K562 (cell line): Measurements from ENCODE around the gene FERMT1. TPM values are rescaled to one million over a fixed set of nuclear protein-coding genes. Genes with fewer than 3 reads are reported as not detected.

Experiments
- ATAC-seq: fragments of 200-7000 bp; cut with Tn5 transposase; 3 replicates; pipeline ENCODE4 v1.9.1; 2020; ENCODE audit warnings: moderate library complexity
- BruUV-seq: library from RNA; stranded (reverse); fragments of 400-500 nt; replicated peaks from 2 replicates; lab custom pipeline; 2021; lab: Mats Ljungman, UMichigan
- CTCF ChIA-PET: fragments of 300-600 bp; formaldehyde crosslinking; extraction: SDS; loops from one replicate; lab custom pipeline; 2021; ENCODE audit warnings: low intra/inter-chr PET ratio; lab: Yijun Ruan, JAX
- POLR2A ChIA-PET: fragments of 300-600, 350-650 bp; sonication (Branson Sonifier 250); formaldehyde crosslinking; extraction: SDS; loops from one replicate; lab custom pipeline; 2021; ENCODE audit warnings: antibody characterized with exemption, inconsistent platforms; lab: Yijun Ruan, JAX
- DNase-seq, 4 experiments: peaks; one replicate each; pipeline versions ENCODE4 v3.0.0 to v3.0.0-alpha.2; 2011 to 2018; ENCODE audit warnings: low spot score in 3 of 4, mixed read lengths in 3 of 4; ENCODE audit errors: extremely low read depth in 1 of 4
- FAIRE-seq: peaks from 2 replicates; lab custom pipeline; 2011; peaks lifted over from hg19 to GRCh38; lab: Jason Lieb, UNC
- H2AFZ ChIP-seq: 2 replicates; pipeline ENCODE4 v1.6.0; 2011; ENCODE audit warnings: low read depth, low read length, control low read depth, inconsistent platforms
- H3K27ac ChIP-seq: fragments of 200-600 bp; 3 replicates; pipeline ENCODE4 v1.8.0; 2011; ENCODE audit warnings: low read depth, mild to moderate bottlenecking, control low read depth, inconsistent platforms, low read length, moderate library complexity, mixed read lengths; ENCODE audit errors: extremely low read depth
- H3K27me3 ChIP-seq, 2 experiments: fragments of 300-600 bp in 1 of 2; 2 replicates in 1 of 2; 3 replicates in 1 of 2; pipeline versions ENCODE4 v1.6.0 to v1.8.0; 2011; ENCODE audit warnings: inconsistent platforms in 2 of 2, low read length in 2 of 2, mild to moderate bottlenecking in 1 of 2, mixed read lengths in 1 of 2, moderate library complexity in 1 of 2; ENCODE audit not compliant: control insufficient read depth in 2 of 2, insufficient read depth in 2 of 2
- H3K36me3 ChIP-seq: fragments of 300-600 bp; 3 replicates; pipeline ENCODE4 v1.8.0; 2011; ENCODE audit warnings: mild to moderate bottlenecking, low read length, inconsistent platforms; ENCODE audit not compliant: control insufficient read depth, insufficient read depth
- H3K4me1 ChIP-seq, 2 experiments: fragments of 200-600 bp in 1 of 2; replicated peaks in 1 of 2; 2 replicates in 1 of 2; 3 replicates in 1 of 2; pipeline versions ENCODE4 v1.5.1 to v1.8.0; 2011; ENCODE audit warnings: inconsistent platforms in 2 of 2, low read length in 2 of 2, mild to moderate bottlenecking in 1 of 2, mixed read lengths in 1 of 2, moderate library complexity in 1 of 2; ENCODE audit not compliant: control insufficient read depth in 2 of 2, insufficient read depth in 2 of 2
- H3K4me2 ChIP-seq: 2 replicates; pipeline ENCODE4 v1.6.1; 2011; ENCODE audit warnings: low read length, control low read depth, inconsistent platforms, mixed read lengths; ENCODE audit not compliant: insufficient read depth
- H3K4me3 ChIP-seq: fragments of 200-600 bp; sonication (generic), shearing (Covaris generic); 2 replicates; pipeline ENCODE4 v1.5.1; 2016; ENCODE audit warnings: control low read depth, inconsistent platforms
- H3K79me2 ChIP-seq: fragments of 200-600 bp; 3 replicates; pipeline ENCODE4 v1.8.0; 2011; ENCODE audit warnings: low read length, inconsistent platforms; ENCODE audit not compliant: control insufficient read depth, insufficient read depth
- H3K9ac ChIP-seq, 2 experiments: 2 replicates each; pipeline versions ENCODE4 v1.6.0 to v1.6.1; 2011; ENCODE audit warnings: low read depth in 2 of 2, low read length in 2 of 2, control low read depth in 1 of 2, inconsistent platforms in 1 of 2, mild to moderate bottlenecking in 1 of 2, mixed read lengths in 1 of 2; ENCODE audit not compliant: insufficient read depth in 1 of 2
- H3K9me1 ChIP-seq: one replicate; pipeline ENCODE4 v1.6.0; 2011; ENCODE audit warnings: inconsistent platforms, mild to moderate bottlenecking, low read length, moderate library complexity; ENCODE audit not compliant: control insufficient read depth, insufficient read depth
- H3K9me3 ChIP-seq: replicated peaks from 2 replicates; pipeline ENCODE4 v1.5.1; 2011; ENCODE audit warnings: low read depth, low read length, inconsistent platforms; ENCODE audit not compliant: control insufficient read depth, insufficient read depth
- H4K20me1 ChIP-seq: replicated peaks from 2 replicates; pipeline ENCODE4 v1.6.1; 2011; ENCODE audit warnings: low read length, inconsistent platforms, mixed read lengths; ENCODE audit not compliant: control insufficient read depth, insufficient read depth
- CCAR2 ChIP-seq: fragments of 200-400 bp; formaldehyde crosslinking; IDR thresholded peaks from 2 replicates; pipeline ENCODE4 v1.6.1; 2017; ENCODE audit warnings: mild to moderate bottlenecking, low read depth, low read length
- HDAC3 ChIP-seq: fragments of 450-650 bp; IDR thresholded peaks from 2 replicates; pipeline ENCODE4 v1.6.1; 2018; ENCODE audit warnings: borderline replicate concordance, mild to moderate bottlenecking, moderate library complexity; ENCODE audit not compliant: partially characterized antibody
- HNRNPH1 ChIP-seq: fragments of 200-400 bp; formaldehyde crosslinking; optimal IDR thresholded peaks from 2 replicates; pipeline ENCODE3; 2017; ENCODE audit warnings: low read depth, mild to moderate bottlenecking, low read length, moderate library complexity
- JUN ChIP-seq, 2 experiments: sonication (generic) in 1 of 2; formaldehyde crosslinking in 1 of 2; IDR thresholded peaks; 2 replicates each; pipeline versions ENCODE4 v1.6.1 to v1.8.0; 2012 to 2022; ENCODE audit warnings: borderline replicate concordance in 2 of 2, mild to moderate bottlenecking in 2 of 2, improper control_type of control experiment in 1 of 2, low read depth in 1 of 2, low read length in 1 of 2, missing genetic modification reagents in 1 of 2
- KAT2B ChIP-seq: IDR thresholded peaks from one replicate; pipeline ENCODE4 v1.6.1; 2012; ENCODE audit warnings: low read depth, mild to moderate bottlenecking, control low read depth, inconsistent platforms, low read length, moderate library complexity
- MTA3 ChIP-seq: fragments of 450-650 bp; formaldehyde crosslinking; IDR thresholded peaks from 2 replicates; pipeline ENCODE4 v1.6.1; 2017; ENCODE audit warnings: mild to moderate bottlenecking, borderline replicate concordance
- SMAD2 ChIP-seq: fragments of 150-350 bp; IDR thresholded peaks from 2 replicates; pipeline ENCODE4 v1.6.1; 2014; ENCODE audit warnings: low read depth, mild to moderate bottlenecking, low read length
- XRCC5 ChIP-seq: fragments of 200-400 bp; formaldehyde crosslinking; IDR thresholded peaks from 2 replicates; pipeline ENCODE4 v1.6.1; 2017; ENCODE audit warnings: low read depth, mild to moderate bottlenecking, low read length
- ZNF408 ChIP-seq: fragments of 250-450 bp; sonication (Bioruptor Pico); IDR thresholded peaks from 2 replicates; pipeline ENCODE4 v1.4.0; 2020; ENCODE audit warnings: low read depth, mild to moderate bottlenecking, moderate library complexity
- ZNF707 ChIP-seq: fragments of 250-450 bp; sonication (Bioruptor Pico); conservative IDR thresholded peaks from 2 replicates; pipeline ENCODE4 v1.8.0; 2022; ENCODE audit warnings: inconsistent platforms, mild to moderate bottlenecking, moderate library complexity
- WGBS: fragments of 100-300 bp; shearing (Covaris generic); methylation state at CpG from one replicate; pipeline ENCODE4 v1.1.6; 2016; ENCODE audit warnings: low coverage, mixed read lengths; ENCODE audit not compliant: insufficient coverage; ENCODE audit errors: missing lambda C conversion rate; 5-methylcytosine and 5-hydroxymethylcytosine counted together
- in situ Hi-C: fragments of 300-500 bp; cut with MboI; formaldehyde crosslinking; loops from 4 replicates; pipeline ENCODE4 v1.15.0; 2018; ENCODE audit warnings: inconsistent platforms, mixed read lengths
- intact Hi-C: fragments of 100-400 bp; cut with micrococcal nuclease; formaldehyde crosslinking; loops from 2 replicates; pipeline ENCODE4 v1.14.2; 2022
- polyA plus RNA-seq, 8 experiments: library from polyadenylated mRNA; depleted of rRNA in 4 of 8; stranded (reverse) in 5 of 8; unstranded in 3 of 8; fragments of >200 nt; fragmentation: Nextera tagmentation in 2 of 8; fragmentation: Illumina TruSeq in 1 of 8; extraction: Ambion mirVana in 2 of 8; extraction: Trizol in 1 of 8; gene quantifications; 2 replicates each; pipeline versions ENCODE4 v1.2.1 to v1.2.3, GENCODE V29; 2011 to 2014; ENCODE audit warnings: inconsistent platforms in 1 of 8, missing spikeins in 1 of 8
- total RNA-seq, 7 experiments: library from RNA; depleted of rRNA in 6 of 7; stranded (reverse); fragments of >200 nt in 6 of 7; fragmentation: Illumina TruSeq in 2 of 7; extraction: Trizol in 2 of 7; gene quantifications; 2 replicates each; pipeline versions ENCODE4 v1.2.1 to v1.2.3, GENCODE V29; 2011 to 2021; ENCODE audit warnings: low replicate concordance in 1 of 7

Gene FERMT1
- total and polyA plus RNA-seq, 9 of the 15 experiments (the other 6 are each of a cell fraction or from before 2014, with no cell fraction given) = 0.07 TPM; not detected in 8

DNA sequence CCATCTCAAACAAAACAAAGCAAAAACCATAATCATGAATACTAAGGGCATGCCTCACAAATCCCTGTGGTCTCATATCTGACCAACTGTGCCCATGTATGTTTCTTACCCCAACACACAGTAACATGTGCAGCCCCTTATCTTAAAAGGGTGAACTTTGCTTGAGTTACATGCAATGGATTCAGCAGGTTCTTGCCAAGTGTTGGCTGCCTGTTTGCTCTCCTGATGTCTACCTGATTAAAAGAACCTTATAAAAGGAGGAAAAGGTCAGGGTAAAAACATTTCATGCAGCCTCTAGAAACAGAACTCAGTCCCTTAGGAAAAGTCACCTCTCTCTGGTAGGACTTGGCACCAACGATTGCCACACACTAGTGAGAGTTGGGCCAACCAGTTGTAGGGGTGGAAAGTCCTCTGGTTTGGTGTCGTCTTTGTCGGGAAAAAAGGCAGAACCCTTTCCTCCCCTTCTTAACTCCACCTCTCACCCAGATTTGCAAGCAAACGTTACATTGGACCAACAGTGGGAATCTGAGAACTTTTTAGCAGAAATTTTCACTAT lies 55.0 kb downstream of the FERMT1 start:
- no peak overlapping the region for H3K27ac ChIP-seq
- intact Hi-C loops = no loop called here
- no peak overlapping the region for H3K9ac ChIP-seq
- ChIA-PET POLR2A (no interaction called here), CTCF (no interaction called here)
- H4K20me1 ChIP-seq = no peaks in the 10 kb centered on the region
- WGBS = 14% methylated on average over 2 of the region's 4 CpGs
- in situ Hi-C loops = no loop called here
- no peaks in the 10 kb centered on the region for H3K27me3 ChIP-seq
- H3K4me2 ChIP-seq = no peak overlapping the region
- no peak overlapping the region for H2AFZ ChIP-seq
- no TSS peak for BruUV-seq
- H3K79me2 ChIP-seq = no peaks in the 10 kb centered on the region
- no peaks in the 10 kb centered on the region for H3K9me3 ChIP-seq
- H3K9me1 ChIP-seq = no peaks in the 10 kb centered on the region
- DNase-seq = no peak
- no peak for FAIRE-seq
- no peak overlapping the region for H3K4me3 ChIP-seq
- no peaks in the 10 kb centered on the region for H3K4me1 ChIP-seq
- no peaks in the 10 kb centered on the region for H3K36me3 ChIP-seq
- TF ChIP-seq ZNF707 (CRISPR knock-in tag) (no peak), JUN (IDR thresholded peaks at IDR 0.05; ENCODE audit: borderline replicate concordance, low read depth, low read length) (no peak), JUN (CRISPR knock-in tag; IDR thresholded peaks at IDR 0.05; ENCODE audit: borderline replicate concordance) (no peak), XRCC5 (no peak), SMAD2 (no peak), ZNF408 (no peak), HNRNPH1 (no peak), CCAR2 (no peak), KAT2B (no peak), MTA3 (no peak), HDAC3 (no peak)
- ATAC-seq = no peak
